ENCODE data around the gene CEACAM8. TPM values are rescaled to one million over a fixed set of nuclear protein-coding genes. Genes with fewer than 3 reads are reported as not detected.

CEACAM8 gene
- total RNA-seq, 1 donor: not detected

GRCh38 chr19:42563352-42564210 is 31.1 kb downstream of the CEACAM8 start:
- no peak overlapping the region for H3K27ac ChIP-seq (ENCODE audit: low read depth, low read length)
- TF ChIP-seq, protein P1, sequence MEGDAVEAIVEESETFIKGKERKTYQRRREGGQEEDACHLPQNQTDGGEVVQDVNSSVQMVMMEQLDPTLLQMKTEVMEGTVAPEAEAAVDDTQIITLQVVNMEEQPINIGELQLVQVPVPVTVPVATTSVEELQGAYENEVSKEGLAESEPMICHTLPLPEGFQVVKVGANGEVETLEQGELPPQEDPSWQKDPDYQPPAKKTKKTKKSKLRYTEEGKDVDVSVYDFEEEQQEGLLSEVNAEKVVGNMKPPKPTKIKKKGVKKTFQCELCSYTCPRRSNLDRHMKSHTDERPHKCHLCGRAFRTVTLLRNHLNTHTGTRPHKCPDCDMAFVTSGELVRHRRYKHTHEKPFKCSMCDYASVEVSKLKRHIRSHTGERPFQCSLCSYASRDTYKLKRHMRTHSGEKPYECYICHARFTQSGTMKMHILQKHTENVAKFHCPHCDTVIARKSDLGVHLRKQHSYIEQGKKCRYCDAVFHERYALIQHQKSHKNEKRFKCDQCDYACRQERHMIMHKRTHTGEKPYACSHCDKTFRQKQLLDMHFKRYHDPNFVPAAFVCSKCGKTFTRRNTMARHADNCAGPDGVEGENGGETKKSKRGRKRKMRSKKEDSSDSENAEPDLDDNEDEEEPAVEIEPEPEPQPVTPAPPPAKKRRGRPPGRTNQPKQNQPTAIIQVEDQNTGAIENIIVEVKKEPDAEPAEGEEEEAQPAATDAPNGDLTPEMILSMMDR (IDR thresholded peaks at IDR 0.05; ENCODE audit: extremely low read depth, low read depth, low read length): peak; percentile 63
- peak; percentile 80 for DNase-seq (ENCODE audit: insufficient read length, low spot score, missing footprints)
- H2AFZ ChIP-seq (ENCODE audit: low read length): no peak overlapping the region
- H3K9me3 ChIP-seq (ENCODE audit: low read depth, low read length): no peaks in the 10 kb centered on the region
- no peaks in the 10 kb centered on the region for H4K20me1 ChIP-seq (ENCODE audit: insufficient read depth, low read length)
- no peak overlapping the region for H3K4me2 ChIP-seq (ENCODE audit: insufficient read depth, low read length)
- no peak overlapping the region for H3K4me3 ChIP-seq (ENCODE audit: insufficient read depth, low read length)
- H3K36me3 ChIP-seq (ENCODE audit: insufficient read depth, low read length): no peaks in the 10 kb centered on the region
- H3K79me2 ChIP-seq (ENCODE audit: insufficient read depth, low read length): no peaks in the 10 kb centered on the region
- H3K4me1 ChIP-seq (ENCODE audit: insufficient read depth, low read length): no peaks in the 10 kb centered on the region
- H3K27me3 ChIP-seq (ENCODE audit: insufficient read depth, low read length): peaks cover 26% of the 10 kb centered on the region

GRCh38 chr19:42561512-42561911 is 33.2 kb downstream of the CEACAM8 start:
- no peak overlapping the region for H3K4me2 ChIP-seq (ENCODE audit: insufficient read depth, low read length)
- H3K27me3 ChIP-seq (ENCODE audit: insufficient read depth, low read length): peaks cover 30% of the 10 kb centered on the region
- H2AFZ ChIP-seq (ENCODE audit: low read length): no peak overlapping the region
- no peak overlapping the region for H3K4me3 ChIP-seq (ENCODE audit: insufficient read depth, low read length)
- DNase-seq (ENCODE audit: insufficient read length, low spot score, missing footprints): no peak
- no peaks in the 10 kb centered on the region for H3K4me1 ChIP-seq (ENCODE audit: insufficient read depth, low read length)
- no peaks in the 10 kb centered on the region for H4K20me1 ChIP-seq (ENCODE audit: insufficient read depth, low read length)
- TF ChIP-seq, protein P1 (IDR thresholded peaks at IDR 0.05; ENCODE audit: extremely low read depth, low read depth, low read length): no peak
- no peaks in the 10 kb centered on the region for H3K36me3 ChIP-seq (ENCODE audit: insufficient read depth, low read length)
- no peak overlapping the region for H3K27ac ChIP-seq (ENCODE audit: low read depth, low read length)
- H3K9me3 ChIP-seq (ENCODE audit: low read depth, low read length): peaks cover 2% of the 10 kb centered on the region
- no peaks in the 10 kb centered on the region for H3K79me2 ChIP-seq (ENCODE audit: insufficient read depth, low read length)

GRCh38 chr19:42560731-42561130 is 34.0 kb downstream of the CEACAM8 start:
- peak; percentile 49 for DNase-seq (ENCODE audit: insufficient read length, low spot score, missing footprints)

More at GRCh38 chr19:42560731-42561130, 34.0 kb downstream of the CEACAM8 start:
- Histone ChIP-seq H3K4me1 (ENCODE audit: insufficient read depth, low read length) (no peaks in the 10 kb centered on the region), H2AFZ (ENCODE audit: low read length) (no peak overlapping the region), H3K27me3 (ENCODE audit: insufficient read depth, low read length) (peaks cover 34% of the 10 kb centered on the region), H3K4me3 (ENCODE audit: insufficient read depth, low read length) (no peak overlapping the region), H3K36me3 (ENCODE audit: insufficient read depth, low read length) (no peaks in the 10 kb centered on the region), H3K27ac (ENCODE audit: low read depth, low read length) (no peak overlapping the region), H4K20me1 (ENCODE audit: insufficient read depth, low read length) (no peaks in the 10 kb centered on the region), H3K4me2 (ENCODE audit: insufficient read depth, low read length) (no peak overlapping the region), H3K9me3 (ENCODE audit: low read depth, low read length) (peaks cover 2% of the 10 kb centered on the region), H3K79me2 (ENCODE audit: insufficient read depth, low read length) (no peaks in the 10 kb centered on the region)
- TF ChIP-seq, protein P1 (IDR thresholded peaks at IDR 0.05; ENCODE audit: extremely low read depth, low read depth, low read length): no peak
